Activated T-cell treated with anti-CD3 and anti-CD28 coated beads, Interleukin-2, amount 50 U/mL, for 72 hours (primary cell): ENCODE data around the gene MON1B. TPM values are rescaled to one million over a fixed set of nuclear protein-coding genes. Genes with fewer than 3 reads are reported as not detected.
"Not testable (repeated sequence)": the region's sequence is repeated elsewhere in the genome, so short reads cannot be mapped to it uniquely, and the experiment has no call there.

Experiments
- ATAC-seq, 2 donors: fragments of 150-1000 bp; cut with Tn5 transposase; replicated peaks in 1 of 2; 2 replicates each; pipeline ENCODE4 v1.10.0; 2021; ENCODE audit warnings: moderate library complexity in 2 of 2, mild to moderate bottlenecking in 1 of 2
- DNase-seq, 2 donors: peaks; one replicate each; pipeline ENCODE4 v3.0.0; 2021 to 2022; ENCODE audit warnings: mixed read lengths in 1 of 2
- H3K27ac Mint-ChIP-seq: one replicate; pipeline ENCODE4 v1.8.0; 2022; ENCODE audit warnings: mild to moderate bottlenecking, moderate library complexity, mixed read lengths
- H3K27me3 Mint-ChIP-seq: one replicate; pipeline ENCODE4 v1.8.0; 2022; ENCODE audit warnings: low read depth, mixed read lengths
- H3K36me3 Mint-ChIP-seq, 2 donors: one replicate each; pipeline ENCODE4 v1.8.0; 2022; ENCODE audit warnings: mixed read lengths in 2 of 2, mild to moderate bottlenecking in 1 of 2; ENCODE audit not compliant: insufficient read depth in 2 of 2
- H3K4me1 Mint-ChIP-seq: one replicate; pipeline ENCODE4 v1.8.0; 2022; ENCODE audit warnings: low read depth, mixed read lengths
- H3K4me3 Mint-ChIP-seq, 2 donors: one replicate each; pipeline ENCODE4 v1.8.0; 2022; ENCODE audit warnings: mild to moderate bottlenecking in 2 of 2, mixed read lengths in 2 of 2, moderate library complexity in 2 of 2
- H3K9me3 Mint-ChIP-seq, 2 donors: one replicate each; pipeline ENCODE4 v1.8.0; 2022; ENCODE audit warnings: mixed read lengths in 2 of 2
- total RNA-seq, 2 donors: library from RNA; stranded (reverse); gene quantifications; one replicate each; pipeline ENCODE4 v1.2.3, GENCODE V29; 2022

MON1B gene
- total RNA-seq, 2 donors from 2014 or later = 72.1 to 79.9 TPM

DNA sequence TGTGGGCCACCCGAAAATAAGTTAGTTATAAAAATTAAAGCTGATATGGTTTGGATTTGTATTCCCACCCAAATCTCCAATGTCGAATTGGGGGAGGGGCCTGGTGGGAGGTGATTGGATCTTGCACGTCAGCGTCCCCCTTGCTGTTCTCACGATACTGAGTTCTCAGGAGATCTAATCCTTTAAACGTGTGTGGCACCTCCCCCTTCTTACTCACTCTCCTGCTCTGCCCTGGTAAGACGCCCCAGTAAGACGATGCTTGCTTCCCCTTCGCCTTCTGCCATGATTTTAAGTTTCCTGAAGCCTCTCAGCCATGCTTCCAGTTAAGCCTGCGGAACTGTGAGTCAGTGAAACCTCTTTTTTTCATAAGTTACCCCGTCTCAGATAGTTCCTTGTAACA, 43.6 kb downstream of the MON1B start:
- H3K9me3 Mint-ChIP-seq = no peaks in the 10 kb centered on the region
- H3K36me3 Mint-ChIP-seq = no peaks in the 10 kb centered on the region
- H3K27me3 Mint-ChIP-seq = peaks cover 39% of the 10 kb centered on the region
- H3K27ac Mint-ChIP-seq = no peak overlapping the region
- H3K4me3 Mint-ChIP-seq = no peak overlapping the region
- H3K4me1 Mint-ChIP-seq = peaks cover 6% of the 10 kb centered on the region
- DNase-seq (no peak), ATAC-seq (no peak)

DNA sequence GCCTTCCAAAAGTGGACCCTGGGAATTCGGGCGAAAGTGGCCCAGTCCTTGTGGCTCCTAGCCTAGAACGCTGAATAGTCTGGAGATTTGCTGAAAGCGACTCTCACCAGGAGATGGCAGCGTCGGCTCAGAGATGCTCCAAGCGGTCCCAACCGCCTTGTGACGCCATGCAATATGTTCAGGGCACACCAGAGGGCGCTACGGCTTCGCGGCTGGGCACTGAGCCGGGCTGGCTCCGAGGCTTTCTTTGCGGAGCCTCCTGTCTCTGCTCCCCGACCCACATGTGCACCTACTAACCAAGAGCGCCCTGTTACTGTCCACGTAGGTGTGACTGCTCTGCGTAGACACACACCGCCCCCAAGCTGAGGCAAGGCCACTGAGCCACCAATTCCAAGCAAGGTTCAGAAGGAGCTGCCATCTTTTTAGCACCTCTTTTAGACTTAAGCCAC, 45.1 kb downstream of the MON1B start:
- Mint-ChIP-seq H3K9me3 (no peaks in the 10 kb centered on the region), H3K27ac (no peak overlapping the region), H3K4me1 (peaks cover 6% of the 10 kb centered on the region), H3K4me3 (peak overlapping the region; percentile 14 to 46), H3K27me3 (peaks cover 33% of the 10 kb centered on the region), H3K36me3 (no peaks in the 10 kb centered on the region)
- ATAC-seq = peak; percentile 97 to 98
- peak; percentile 87 to 89 for DNase-seq

DNA sequence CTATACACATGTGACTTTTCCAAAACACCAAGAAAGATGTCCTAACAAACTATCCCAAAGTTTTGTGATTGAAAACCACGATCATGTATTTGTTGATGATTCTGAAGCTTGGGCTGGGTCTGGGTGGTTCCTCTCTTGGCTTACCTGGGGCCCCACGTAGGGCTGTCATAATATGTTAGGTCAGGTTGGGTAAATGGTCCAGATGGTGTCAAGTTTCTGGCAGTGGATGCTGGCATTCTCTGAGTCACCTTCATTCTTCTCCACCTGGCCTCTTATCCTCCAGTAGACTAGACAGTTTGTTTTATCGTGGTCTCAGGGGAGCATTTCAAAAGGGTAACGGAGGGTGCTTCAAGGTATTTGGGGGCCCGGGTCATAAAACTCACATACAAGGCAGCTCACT, 47.6 kb downstream of the MON1B start:
- ATAC-seq = no peak
- H3K36me3 Mint-ChIP-seq = no peaks in the 10 kb centered on the region

DNA sequence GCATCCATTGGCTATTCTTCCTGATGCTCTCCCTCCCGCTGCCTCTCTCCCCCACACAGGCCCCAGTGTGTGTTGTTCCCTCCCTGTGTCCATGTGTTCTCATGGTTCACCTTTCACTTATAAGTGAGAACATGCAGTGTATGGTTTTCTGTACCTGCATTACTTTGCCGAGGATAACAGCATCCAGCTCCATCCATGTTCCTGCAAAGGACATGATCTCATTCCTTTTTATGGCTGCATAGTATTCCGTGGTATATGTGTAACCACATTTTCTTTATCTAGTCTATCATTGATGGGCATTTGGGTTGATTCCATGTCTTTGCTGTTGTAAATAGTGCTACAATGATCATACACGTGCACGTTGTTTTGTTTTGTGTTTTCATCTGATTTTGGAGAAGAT, 51.5 kb downstream of the MON1B start:
- ATAC-seq, DNase-seq, H3K36me3 Mint-ChIP-seq, H3K4me3 Mint-ChIP-seq, H3K4me1 Mint-ChIP-seq, H3K27me3 Mint-ChIP-seq, H3K27ac Mint-ChIP-seq, H3K9me3 Mint-ChIP-seq: not testable (repeated sequence)

More for the DNA sequence above, 47.6 kb downstream of the MON1B start:
- Mint-ChIP-seq H3K27ac (no peak overlapping the region), H3K27me3 (peaks cover 28% of the 10 kb centered on the region), H3K4me1 (peaks cover 6% of the 10 kb centered on the region), H3K4me3 (no peak overlapping the region), H3K9me3 (peaks cover 0 to 1% of the 10 kb centered on the region in 2 donors)
- DNase-seq = no peak

DNA sequence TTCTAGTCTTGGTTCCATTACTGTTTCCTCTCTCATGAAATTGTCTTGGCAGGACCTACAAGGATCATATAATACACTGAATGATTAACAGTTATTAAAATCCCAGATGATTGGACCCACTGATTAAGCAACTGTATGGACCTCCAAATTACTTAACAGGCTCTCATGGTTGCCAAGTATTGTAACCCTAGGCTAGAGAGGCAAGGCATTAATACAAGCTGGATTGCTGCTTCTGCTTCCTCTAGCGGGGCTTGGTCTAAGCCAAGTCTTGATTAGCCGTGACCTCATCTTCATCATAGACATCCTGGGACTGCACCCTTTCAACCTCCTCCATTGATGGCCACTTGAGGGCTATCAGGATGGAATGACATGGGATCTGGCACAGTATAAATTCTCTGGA, 55.2 kb downstream of the MON1B start:
- Mint-ChIP-seq H3K4me1 (no peaks in the 10 kb centered on the region), H3K27me3 (no peaks in the 10 kb centered on the region), H3K27ac (no peak overlapping the region), H3K4me3 (no peak overlapping the region), H3K9me3 (peaks cover 0 to 1% of the 10 kb centered on the region in 2 donors), H3K36me3 (no peaks in the 10 kb centered on the region)
- ATAC-seq = no peak
- DNase-seq = no peak

DNA sequence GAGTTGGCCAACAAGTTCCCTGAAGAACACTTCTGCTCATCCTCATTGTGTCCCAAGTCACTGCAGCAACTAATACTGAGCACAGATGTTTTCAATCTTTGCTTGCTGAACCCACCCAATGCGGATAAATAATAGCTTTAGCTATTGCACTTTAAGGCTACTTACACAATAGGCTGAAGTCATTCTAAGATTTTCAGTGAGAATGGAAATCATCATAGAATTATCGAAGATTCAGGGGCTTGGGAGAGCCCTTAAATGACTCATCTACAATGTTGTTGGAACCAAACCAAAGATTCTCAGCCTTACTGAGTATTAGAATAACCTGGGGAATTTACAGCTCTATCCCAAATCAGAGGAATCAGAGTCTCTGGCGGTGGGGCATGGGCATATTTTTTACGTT, 59.4 kb downstream of the MON1B start:
- no peak for DNase-seq

More for the DNA sequence above, 59.4 kb downstream of the MON1B start:
- H3K4me3 Mint-ChIP-seq = no peak overlapping the region
- ATAC-seq = no peak
- H3K4me1 Mint-ChIP-seq = no peaks in the 10 kb centered on the region
- H3K36me3 Mint-ChIP-seq = no peaks in the 10 kb centered on the region
- H3K27ac Mint-ChIP-seq = no peak overlapping the region
- peaks cover 6% of the 10 kb centered on the region for H3K27me3 Mint-ChIP-seq
- peaks cover 0 to 2% of the 10 kb centered on the region in 2 donors for H3K9me3 Mint-ChIP-seq

Other genes with a start within 250 kb of the MON1B start
- gene SYCE1L, start 8.2 kb downstream of the MON1B start, total RNA-seq = 1 to 10 TPM; 2.9 to 4.3 TPM
- not detected for gene ADAMTS18, start 243.8 kb downstream of the MON1B start, total RNA-seq